GM19035 (cell line): ENCODE results near the gene HBEGF.
A peak's percentile ranks its signal among the peaks of the same experiment; 100 is the strongest.
"Not testable (repeated sequence)": the region's sequence is repeated elsewhere in the genome, so short reads cannot be mapped to it uniquely, and the experiment has no call there.

ENCODE experiments used
- ATAC-seq: cut with Tn5 transposase; IDR thresholded peaks from one replicate; pipeline ENCODE4 v1.9.1; 2021; ENCODE audit not compliant: unreplicated experiment

HBEGF gene

DNA sequence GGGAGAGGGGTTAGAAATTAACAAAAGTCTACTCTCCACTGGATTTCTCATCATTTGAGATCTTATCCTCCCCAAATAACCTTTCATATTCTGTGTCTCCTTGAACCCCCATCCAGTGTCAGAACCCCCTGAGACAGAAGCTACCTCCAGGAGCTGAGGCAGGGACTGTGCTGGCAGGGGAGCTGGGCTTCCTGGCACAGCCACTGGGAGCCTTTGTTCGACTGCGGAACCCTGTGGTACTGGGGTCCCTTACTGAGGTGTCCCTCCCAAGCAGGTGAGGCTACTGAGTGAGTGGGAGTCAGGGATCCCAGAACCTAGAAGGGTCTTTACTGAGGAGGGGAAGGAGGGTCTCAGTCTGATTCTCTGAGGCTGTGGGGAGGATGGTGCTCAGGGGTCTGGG lies 15.5 kb upstream of the HBEGF start:
- no peak for ATAC-seq

DNA sequence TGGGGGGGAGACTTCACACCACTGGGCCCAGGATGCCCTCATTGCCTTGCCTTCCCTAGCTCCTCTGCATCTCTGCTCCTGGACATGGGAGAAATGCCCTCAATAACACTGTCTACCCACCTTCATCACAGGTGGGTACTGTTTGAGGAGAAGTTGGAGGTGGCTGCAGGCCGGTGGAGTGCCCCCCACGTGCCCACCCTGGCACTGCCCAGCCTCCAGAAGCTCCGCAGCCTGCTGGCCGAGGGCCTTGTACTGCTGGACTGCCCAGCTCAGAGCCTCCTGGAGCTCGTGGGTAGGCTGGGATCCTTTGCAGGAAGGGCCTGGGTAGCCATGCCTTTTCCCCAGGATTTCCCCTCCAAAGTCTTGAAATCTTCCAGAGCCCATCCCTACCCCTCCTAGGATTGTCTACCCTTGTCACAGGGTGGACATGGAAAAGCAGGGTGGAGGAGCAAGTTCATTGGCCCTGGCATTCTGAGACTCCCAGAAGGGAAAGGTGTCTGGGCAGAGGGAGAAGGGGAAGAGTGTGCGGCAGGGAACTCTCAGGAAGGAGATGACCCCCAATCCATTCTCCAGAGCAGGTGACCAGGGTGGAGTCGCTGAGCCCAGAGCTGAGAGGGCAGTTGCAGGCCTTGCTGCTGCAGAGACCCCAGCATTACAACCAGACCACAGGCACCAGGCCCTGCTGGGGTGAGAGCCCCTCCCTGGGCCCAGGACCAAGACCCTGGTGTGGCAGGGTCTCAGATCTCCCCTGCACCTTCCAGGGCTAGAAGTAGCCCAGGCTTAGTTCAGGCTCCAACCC lies 14.5 kb upstream of the HBEGF start:
- no peak for ATAC-seq

DNA sequence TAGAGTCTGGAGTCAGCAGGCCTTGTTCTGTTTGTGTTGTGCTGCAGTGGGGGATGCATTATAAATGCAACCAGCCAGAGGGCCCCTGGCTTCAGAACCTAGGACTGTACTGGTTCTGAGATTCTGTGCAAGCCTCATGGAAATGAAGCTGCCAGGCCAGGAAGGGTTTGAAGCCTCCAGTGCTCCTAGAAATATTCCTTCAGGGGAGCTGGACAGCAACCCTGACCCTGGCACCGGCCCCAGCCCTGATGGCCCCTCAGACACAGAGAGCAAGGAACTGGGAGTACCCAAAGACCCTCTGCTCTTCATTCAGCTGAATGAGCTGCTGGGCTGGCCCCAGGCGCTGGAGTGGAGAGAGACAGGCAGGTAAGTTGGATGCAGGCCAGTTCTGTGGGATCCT lies 13.7 kb upstream of the HBEGF start, which contains the start of gene SLC4A9:
TSS of gene SLC4A9 (plus strand) at position 94 of the 400 bp plus-strand sequence. CDS start at position 137, 43 bp downstream.
- ATAC-seq: no peak

GRCh38 chr5:140358738-140359310 lies 12.4 kb upstream of the HBEGF start:
- ATAC-seq: no peak

GRCh38 chr5:140357726-140358093 lies 11.3 kb upstream of the HBEGF start:
- ATAC-seq: peak; percentile 96

- peak; percentile 25 for ATAC-seq
Observed at GRCh38 chr5:140356853-140357725, 10.7 kb upstream of the HBEGF start.

DNA sequence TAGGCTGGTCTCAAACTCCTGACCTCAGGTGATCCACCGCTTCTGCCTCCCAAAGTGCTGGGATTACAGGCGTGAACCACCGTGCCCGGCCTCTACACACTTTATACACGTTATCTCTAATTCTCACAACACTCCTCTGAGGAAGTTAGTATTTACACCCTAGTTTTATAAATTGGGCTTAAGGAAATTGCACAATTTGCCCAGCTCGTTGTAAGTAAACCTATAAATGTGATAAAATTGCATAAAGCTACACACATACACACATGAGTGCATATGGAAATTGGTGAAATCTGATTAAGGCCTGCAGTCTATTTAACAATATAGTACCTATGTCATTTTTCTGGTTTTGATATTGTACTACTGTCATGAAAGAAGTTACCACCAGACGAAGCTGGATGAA lies 9.1 kb upstream of the HBEGF start:
- ATAC-seq: no peak

DNA sequence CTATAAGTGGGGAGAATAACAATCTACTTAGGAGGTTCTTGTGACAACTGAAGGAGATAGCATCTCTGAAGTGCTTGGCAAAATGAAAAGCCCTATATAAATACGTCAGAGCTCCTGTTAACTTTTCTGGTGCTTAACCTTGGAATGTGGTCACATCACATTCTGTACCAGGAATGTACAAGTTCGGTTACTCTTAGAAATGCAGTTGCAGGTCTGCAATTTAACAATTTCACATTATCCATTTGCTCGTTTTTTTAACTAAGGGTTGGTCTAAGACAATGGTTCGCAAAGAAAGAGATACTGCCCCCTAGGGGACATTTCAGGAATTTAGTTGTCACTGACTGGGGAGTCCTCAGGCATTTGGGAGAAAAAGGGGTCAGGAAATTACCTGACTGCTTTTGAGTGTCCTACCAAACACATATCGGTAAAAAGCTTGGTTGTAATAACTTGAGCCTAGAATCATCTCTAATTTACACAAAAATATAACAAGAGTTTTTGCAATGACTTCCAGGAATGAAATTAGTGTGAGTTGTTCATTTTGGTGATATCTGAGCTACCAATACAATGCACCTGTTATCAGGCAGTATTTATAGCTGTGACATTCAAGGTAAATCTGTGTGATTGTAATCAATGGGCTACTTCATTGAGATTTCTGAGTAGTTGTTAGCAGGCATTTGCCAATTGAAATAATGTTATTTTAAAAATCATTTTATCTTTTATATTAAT lies 5.4 kb upstream of the HBEGF start:
- no peak for ATAC-seq

GRCh38 chr5:140349244-140349643 lies 2.8 kb upstream of the HBEGF start:
- ATAC-seq: no peak

- no peak for ATAC-seq
Observed at GRCh38 chr5:140348104-140348503, 1.7 kb upstream of the HBEGF start.

- ATAC-seq: no peak
Observed at GRCh38 chr5:140347360-140347759, 957 bp upstream of the HBEGF start.

DNA sequence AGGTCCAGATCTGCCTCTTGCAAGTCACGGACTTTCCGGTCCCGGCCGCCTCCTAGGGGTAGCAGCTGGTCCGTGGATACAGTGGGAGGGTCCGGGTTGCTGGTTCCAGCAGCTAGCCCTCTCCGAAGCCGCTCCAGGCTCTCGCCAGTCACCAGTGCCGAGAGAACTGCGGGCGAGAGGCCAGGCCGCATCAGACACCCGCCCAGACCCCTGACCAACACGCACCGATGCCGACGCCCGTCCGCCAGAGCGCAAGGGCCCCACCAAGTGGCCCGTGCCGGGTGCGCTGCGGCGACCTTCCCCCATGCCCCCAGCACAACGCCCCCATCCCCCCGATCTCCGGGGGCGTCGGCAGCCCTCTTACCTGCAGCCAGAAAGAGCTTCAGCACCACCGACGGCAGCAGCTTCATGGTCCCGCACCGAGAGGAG lies 470 bp downstream of the HBEGF start:
- peak; percentile 11 for ATAC-seq

DNA sequence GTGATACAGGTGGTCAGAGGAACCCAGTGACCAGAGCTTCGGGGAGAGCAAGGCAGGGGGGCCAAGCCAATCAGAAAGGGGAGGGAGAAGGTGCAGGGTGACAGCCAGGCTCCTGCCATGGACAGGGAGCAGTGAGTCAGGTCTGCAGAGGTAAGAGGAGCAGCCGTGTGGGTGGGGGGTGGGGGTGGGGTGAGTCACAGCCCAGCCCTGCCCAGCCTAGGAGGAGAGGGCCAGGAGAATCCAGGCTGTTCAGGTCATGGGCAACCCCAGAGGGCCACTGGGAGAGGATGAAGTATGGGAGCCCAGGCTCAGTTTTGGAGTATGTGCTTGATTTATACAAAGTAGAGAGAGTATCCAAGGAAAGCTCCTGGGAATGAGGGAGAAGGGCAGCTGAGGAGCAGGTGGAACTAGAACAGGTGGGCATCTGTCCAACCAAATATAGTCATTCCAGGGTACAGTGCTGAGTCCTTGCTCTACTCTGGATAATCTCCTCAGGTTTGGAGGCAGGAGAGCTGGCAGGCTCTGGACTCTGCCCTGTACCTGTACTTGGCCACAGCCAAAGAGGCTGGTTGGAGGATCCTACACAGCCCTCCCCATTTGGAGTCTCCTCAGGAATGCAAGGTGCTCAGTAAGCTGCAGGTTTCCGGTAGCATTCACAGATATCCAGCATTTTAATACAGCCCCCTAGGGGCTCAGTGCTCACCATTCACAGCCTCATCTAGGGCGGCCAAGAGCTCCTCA lies 1.6 kb downstream of the HBEGF start:
- ATAC-seq: no peak

DNA sequence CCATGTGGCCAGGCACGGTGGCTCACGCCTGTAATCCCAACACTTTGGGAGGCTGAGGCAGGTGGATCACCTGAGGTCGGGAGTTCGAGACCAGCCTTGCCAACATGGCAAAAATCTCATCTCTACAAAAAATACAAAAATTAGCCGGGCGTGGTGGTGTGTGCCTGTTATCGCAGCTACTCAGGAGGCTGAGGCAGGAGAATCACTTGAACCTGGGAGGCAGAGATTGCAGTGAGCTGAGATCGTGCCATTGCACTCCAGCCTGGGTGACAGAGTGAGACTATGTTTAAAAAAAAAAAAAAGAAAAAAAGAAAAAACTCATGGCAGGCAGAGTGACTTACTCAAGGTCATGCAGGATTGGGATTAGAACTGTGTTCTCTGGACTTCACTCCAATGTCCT lies 2.6 kb downstream of the HBEGF start:
- not testable (repeated sequence) for ATAC-seq

GRCh38 chr5:140342896-140343295 lies 3.5 kb downstream of the HBEGF start:
- ATAC-seq: no peak

GRCh38 chr5:140342287-140342686 lies 4.1 kb downstream of the HBEGF start:
- no peak for ATAC-seq

- no peak for ATAC-seq
Observed at GRCh38 chr5:140341591-140341990, 4.8 kb downstream of the HBEGF start.

GRCh38 chr5:140340605-140341121 lies 5.7 kb downstream of the HBEGF start:
- ATAC-seq: no peak

GRCh38 chr5:140339636-140340035 lies 6.8 kb downstream of the HBEGF start:
- ATAC-seq: no peak

- no peak for ATAC-seq
Observed at GRCh38 chr5:140338908-140339307, 7.5 kb downstream of the HBEGF start.
